CD14-positive monocyte (primary cell): Measurements from ENCODE around the gene MYH9. TPM values are rescaled to one million over a fixed set of nuclear protein-coding genes. Genes with fewer than 3 reads are reported as not detected.

Experiments
- DNase-seq, 3 donors: peaks; one replicate each; pipeline ENCODE4 v3.0.0-alpha.2; 2011 to 2022
- H2AFZ ChIP-seq: 2 replicates; pipeline ENCODE4 v1.6.0; 2012; ENCODE audit warnings: mild to moderate bottlenecking, low read depth, low read length, inconsistent platforms; ENCODE audit not compliant: insufficient read depth, poor library complexity, severe bottlenecking
- H3K27ac ChIP-seq, 2 donors: 1 replicate in 1 of 2; 2 replicates in 1 of 2; pipeline ENCODE4 v1.5.1; 2012 to 2013; ENCODE audit warnings: low read length in 2 of 2, control low read depth in 1 of 2, inconsistent platforms in 1 of 2, low read depth in 1 of 2, mild to moderate bottlenecking in 1 of 2
- H3K27me3 ChIP-seq, 2 donors: one replicate each; pipeline versions ENCODE4 v1.6.0 to v1.6.1; 2011 to 2013; ENCODE audit warnings: low read length in 2 of 2; ENCODE audit not compliant: control insufficient read depth in 2 of 2, insufficient read depth in 2 of 2
- H3K36me3 ChIP-seq, 2 donors: replicated peaks in 1 of 2; 1 replicate in 1 of 2; 2 replicates in 1 of 2; pipeline versions ENCODE4 v1.5.1 to v1.6.1; 2012 to 2013; ENCODE audit warnings: low read length in 2 of 2, control low read depth in 1 of 2, inconsistent platforms in 1 of 2, mild to moderate bottlenecking in 1 of 2; ENCODE audit not compliant: insufficient read depth in 2 of 2, control insufficient read depth in 1 of 2
- H3K4me1 ChIP-seq, 2 donors: 1 replicate in 1 of 2; 2 replicates in 1 of 2; pipeline versions ENCODE4 v1.5.1 to v1.6.1; 2012 to 2013; ENCODE audit warnings: low read length in 2 of 2, control low read depth in 1 of 2, inconsistent platforms in 1 of 2, mild to moderate bottlenecking in 1 of 2, moderate library complexity in 1 of 2; ENCODE audit not compliant: insufficient read depth in 2 of 2, control insufficient read depth in 1 of 2
- H3K4me2 ChIP-seq: replicated peaks from 2 replicates; pipeline ENCODE3; 2012; ENCODE audit warnings: low read length, moderate library complexity, mild to moderate bottlenecking; ENCODE audit not compliant: poor library complexity, severe bottlenecking; ENCODE audit errors: extremely low read depth
- H3K4me3 ChIP-seq, 3 experiments: fragments of 200-600 bp in 1 of 3; sonication (generic) in 1 of 3; replicated peaks in 1 of 3; 1 replicate in 2 of 3; 2 replicates in 1 of 3; pipeline ENCODE4 v1.5.1; 2011 to 2013; ENCODE audit warnings: low read length in 3 of 3, mild to moderate bottlenecking in 3 of 3, control low read depth in 2 of 3, low read depth in 2 of 3, inconsistent platforms in 1 of 3, moderate library complexity in 1 of 3
- H3K79me2 ChIP-seq: 2 replicates; pipeline ENCODE4 v1.6.0; 2012; ENCODE audit warnings: mild to moderate bottlenecking, control low read depth, inconsistent platforms, low read length, moderate library complexity; ENCODE audit not compliant: insufficient read depth
- H3K9ac ChIP-seq: 2 replicates; pipeline ENCODE4 v1.6.0; 2017; ENCODE audit warnings: low read length, mild to moderate bottlenecking; ENCODE audit not compliant: insufficient read depth, poor library complexity, severe bottlenecking
- H3K9me3 ChIP-seq, 2 donors: replicated peaks in 1 of 2; 1 replicate in 1 of 2; 2 replicates in 1 of 2; pipeline versions ENCODE4 v1.5.1 to v1.6.1; 2012 to 2013; ENCODE audit warnings: low read length in 2 of 2, control low read depth in 1 of 2; ENCODE audit not compliant: control insufficient read depth in 1 of 2, insufficient read depth in 1 of 2
- H4K20me1 ChIP-seq: 2 replicates; pipeline ENCODE4 v1.6.0; 2012; ENCODE audit warnings: mild to moderate bottlenecking, low read length, control low read depth, moderate library complexity; ENCODE audit not compliant: insufficient read depth
- H3K27ac Mint-ChIP-seq, 7 donors: one replicate each; pipeline ENCODE4 v1.8.0; 2020; ENCODE audit warnings: mild to moderate bottlenecking in 7 of 7, mixed read lengths in 7 of 7, moderate library complexity in 6 of 7, inconsistent platforms in 2 of 7
- H3K27me3 Mint-ChIP-seq, 3 donors: one replicate each; pipeline ENCODE4 v1.8.0; 2021 to 2022; ENCODE audit warnings: low read depth in 3 of 3, mild to moderate bottlenecking in 3 of 3, mixed read lengths in 3 of 3, moderate library complexity in 3 of 3, inconsistent platforms in 1 of 3
- H3K36me3 Mint-ChIP-seq, 2 donors: one replicate each; pipeline ENCODE4 v1.8.0; 2020; ENCODE audit warnings: mixed read lengths in 2 of 2, inconsistent platforms in 1 of 2, mild to moderate bottlenecking in 1 of 2
- H3K4me1 Mint-ChIP-seq: one replicate; pipeline ENCODE4 v1.8.0; 2020; ENCODE audit warnings: mild to moderate bottlenecking, mixed read lengths
- H3K4me3 Mint-ChIP-seq, 2 donors: one replicate each; pipeline ENCODE4 v1.8.0; 2020; ENCODE audit warnings: mild to moderate bottlenecking in 2 of 2, mixed read lengths in 2 of 2, moderate library complexity in 1 of 2
- H3K9me3 Mint-ChIP-seq, 7 donors: one replicate each; pipeline ENCODE4 v1.8.0; 2020 to 2022; ENCODE audit warnings: mixed read lengths in 7 of 7, mild to moderate bottlenecking in 6 of 7, moderate library complexity in 6 of 7, inconsistent platforms in 2 of 7
- WGBS: methylation state at CpG from one replicate; pipeline ENCODE4 v1.1.5; 2013; ENCODE audit warnings: missing lambda C conversion rate; ENCODE audit not compliant: insufficient coverage; 5-methylcytosine and 5-hydroxymethylcytosine counted together
- intact Hi-C, 2 donors: fragments of 100-400 bp; cut with micrococcal nuclease; formaldehyde crosslinking; loops; one replicate each; pipeline versions ENCODE4 v1.15.0 to v1.15.1; 2023
- polyA plus RNA-seq, 3 donors: library from polyadenylated mRNA; depleted of rRNA in 1 of 3; unstranded in 2 of 3; stranded (reverse) in 1 of 3; fragments of 300-500 nt in 2 of 3; fragments of >200 nt in 1 of 3; fragmentation: Illumina TruSeq in 2 of 3; gene quantifications; 1 replicate in 2 of 3; 2 replicates in 1 of 3; pipeline ENCODE4 v1.2.3, GENCODE V29; 2012 to 2021
- TF ChIP-seq, protein P1 (sequence below): fragments of 200-600 bp; IDR thresholded peaks from one replicate; pipeline ENCODE4 v1.8.0; 2022; ENCODE audit warnings: antibody characterized with exemption, mild to moderate bottlenecking

MYH9 gene
- polyA plus RNA-seq, 3 donors, result 35.6 to 163 (median 79.5) TPM

DNA sequence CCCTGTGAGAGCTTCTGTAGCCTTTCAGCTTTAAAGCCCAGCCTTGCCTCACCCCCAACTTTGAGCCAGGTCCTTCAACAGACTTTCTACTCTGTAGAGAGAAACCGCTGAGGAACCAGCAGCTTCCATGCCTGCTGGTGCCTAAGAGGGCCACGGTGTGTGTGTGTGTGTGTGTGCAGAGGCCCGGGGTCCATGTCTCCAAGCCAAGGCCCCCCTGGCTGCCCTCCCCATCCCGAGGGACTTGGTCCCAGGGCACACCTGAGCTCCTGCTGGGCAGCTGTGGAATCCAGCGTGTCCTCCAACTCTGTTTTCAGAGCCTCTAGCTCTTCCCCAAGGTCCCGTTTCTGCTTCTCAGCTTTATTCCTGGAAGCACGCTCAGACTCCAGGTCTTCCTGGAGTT is 92.5 kb downstream of the MYH9 start:
- H3K36me3 ChIP-seq, result peaks cover 88% of the 10 kb centered on the region in 2 donors
- H3K27ac ChIP-seq, result no peak overlapping the region
- H3K79me2 ChIP-seq, result peaks cover 52% of the 10 kb centered on the region
- Mint-ChIP-seq H3K4me3 (no peak overlapping the region), H3K27ac (peak overlapping the region in 1 of 7 donors; percentile 16), H3K27me3 (peaks cover 0 to 2% (median 0%) of the 10 kb centered on the region in 3 donors), H3K36me3 (peaks cover 86 to 97% of the 10 kb centered on the region in 2 donors), H3K4me1 (no peaks in the 10 kb centered on the region), H3K9me3 (peaks cover 0 to 6% (median 0%) of the 10 kb centered on the region in 7 donors)
- peaks cover 90% of the 10 kb centered on the region for H4K20me1 ChIP-seq
- no peak overlapping the region for H3K4me3 ChIP-seq
- intact Hi-C loops, result no loop called here
- H3K9me3 ChIP-seq, result no peaks in the 10 kb centered on the region
- DNase-seq, result no peak
- H3K4me2 ChIP-seq, result no peak overlapping the region
- H3K9ac ChIP-seq, result no peak overlapping the region
- no peak overlapping the region for H2AFZ ChIP-seq
- H3K4me1 ChIP-seq, result no peaks in the 10 kb centered on the region
- TF ChIP-seq, protein P1, sequence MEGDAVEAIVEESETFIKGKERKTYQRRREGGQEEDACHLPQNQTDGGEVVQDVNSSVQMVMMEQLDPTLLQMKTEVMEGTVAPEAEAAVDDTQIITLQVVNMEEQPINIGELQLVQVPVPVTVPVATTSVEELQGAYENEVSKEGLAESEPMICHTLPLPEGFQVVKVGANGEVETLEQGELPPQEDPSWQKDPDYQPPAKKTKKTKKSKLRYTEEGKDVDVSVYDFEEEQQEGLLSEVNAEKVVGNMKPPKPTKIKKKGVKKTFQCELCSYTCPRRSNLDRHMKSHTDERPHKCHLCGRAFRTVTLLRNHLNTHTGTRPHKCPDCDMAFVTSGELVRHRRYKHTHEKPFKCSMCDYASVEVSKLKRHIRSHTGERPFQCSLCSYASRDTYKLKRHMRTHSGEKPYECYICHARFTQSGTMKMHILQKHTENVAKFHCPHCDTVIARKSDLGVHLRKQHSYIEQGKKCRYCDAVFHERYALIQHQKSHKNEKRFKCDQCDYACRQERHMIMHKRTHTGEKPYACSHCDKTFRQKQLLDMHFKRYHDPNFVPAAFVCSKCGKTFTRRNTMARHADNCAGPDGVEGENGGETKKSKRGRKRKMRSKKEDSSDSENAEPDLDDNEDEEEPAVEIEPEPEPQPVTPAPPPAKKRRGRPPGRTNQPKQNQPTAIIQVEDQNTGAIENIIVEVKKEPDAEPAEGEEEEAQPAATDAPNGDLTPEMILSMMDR, result no peak
- WGBS, result 85% methylated on average over 4 of the region's 7 CpGs
- H3K27me3 ChIP-seq, result no peaks in the 10 kb centered on the region

DNA sequence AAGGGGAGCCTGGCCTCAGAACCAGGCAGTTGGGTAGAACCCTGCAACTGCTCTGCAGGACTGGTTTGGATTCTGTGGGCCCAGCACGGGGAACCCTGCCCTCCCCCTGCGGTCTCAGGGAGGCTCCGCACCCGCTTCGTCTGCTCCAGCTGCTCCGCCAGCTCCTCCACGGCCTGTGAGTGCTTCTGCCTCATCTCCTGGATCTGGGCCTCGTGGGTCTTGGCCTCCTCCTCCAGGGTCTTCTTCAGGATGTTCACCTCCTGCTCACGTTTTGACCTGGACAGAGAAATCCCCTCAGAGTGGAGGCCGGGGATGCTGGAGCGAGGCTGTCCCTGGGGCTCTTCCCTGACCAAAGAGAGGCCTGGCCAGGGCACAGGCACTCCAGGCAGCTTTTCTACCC is 93.0 kb downstream of the MYH9 start:
- intact Hi-C loops, result no loop called here
- no peaks in the 10 kb centered on the region for H3K27me3 ChIP-seq
- no peak overlapping the region for H3K27ac ChIP-seq
- peaks cover 49% of the 10 kb centered on the region for H3K79me2 ChIP-seq
- Mint-ChIP-seq H3K4me1 (no peaks in the 10 kb centered on the region), H3K9me3 (peaks cover 0 to 6% (median 1%) of the 10 kb centered on the region in 7 donors), H3K27ac (no peak overlapping the region), H3K4me3 (no peak overlapping the region), H3K27me3 (peaks cover 0 to 2% (median 0%) of the 10 kb centered on the region in 3 donors), H3K36me3 (peaks cover 85 to 97% of the 10 kb centered on the region in 2 donors)
- no peak overlapping the region for H3K4me3 ChIP-seq
- H3K36me3 ChIP-seq, result peaks cover 87% of the 10 kb centered on the region in 2 donors
- no peak overlapping the region for H3K4me2 ChIP-seq
- no peak for DNase-seq
- H3K9ac ChIP-seq, result no peak overlapping the region
- TF ChIP-seq, protein P1, result no peak
- no peaks in the 10 kb centered on the region for H3K9me3 ChIP-seq
- no peak overlapping the region for H2AFZ ChIP-seq
- over 99% methylated on average over 11 of the region's 11 CpGs for WGBS
- H4K20me1 ChIP-seq, result peaks cover 88% of the 10 kb centered on the region
- H3K4me1 ChIP-seq, result no peaks in the 10 kb centered on the region
